Endometrial microvascular endothelial cells (primary cell): Measurements from ENCODE around the gene PRKCSH. TPM values are rescaled to one million over a fixed set of nuclear protein-coding genes. Genes with fewer than 3 reads are reported as not detected.
"Not testable (repeated sequence)": the region's sequence is repeated elsewhere in the genome, so short reads cannot be mapped to it uniquely, and the experiment has no call there.

Experiments
- in situ Hi-C: cut with HindIII; loops from 2 replicates; pipeline ENCODE4 v1.10.0; 2017; ENCODE audit warnings: low sequenced_read_pairs, low pct_unique_long_range_greater_than_20kb; ENCODE audit errors: inconsistent ontology term
- total RNA-seq: library from RNA; depleted of rRNA; stranded (reverse); fragments of >200 nt; gene quantifications from one replicate; pipeline ENCODE4 v1.2.3, GENCODE V29; 2015; ENCODE audit errors: inconsistent ontology term

Gene PRKCSH, protein sequence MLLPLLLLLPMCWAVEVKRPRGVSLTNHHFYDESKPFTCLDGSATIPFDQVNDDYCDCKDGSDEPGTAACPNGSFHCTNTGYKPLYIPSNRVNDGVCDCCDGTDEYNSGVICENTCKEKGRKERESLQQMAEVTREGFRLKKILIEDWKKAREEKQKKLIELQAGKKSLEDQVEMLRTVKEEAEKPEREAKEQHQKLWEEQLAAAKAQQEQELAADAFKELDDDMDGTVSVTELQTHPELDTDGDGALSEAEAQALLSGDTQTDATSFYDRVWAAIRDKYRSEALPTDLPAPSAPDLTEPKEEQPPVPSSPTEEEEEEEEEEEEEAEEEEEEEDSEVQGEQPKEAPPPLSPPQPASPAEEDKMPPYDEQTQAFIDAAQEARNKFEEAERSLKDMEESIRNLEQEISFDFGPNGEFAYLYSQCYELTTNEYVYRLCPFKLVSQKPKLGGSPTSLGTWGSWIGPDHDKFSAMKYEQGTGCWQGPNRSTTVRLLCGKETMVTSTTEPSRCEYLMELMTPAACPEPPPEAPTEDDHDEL
- 261 TPM for total RNA-seq

DNA sequence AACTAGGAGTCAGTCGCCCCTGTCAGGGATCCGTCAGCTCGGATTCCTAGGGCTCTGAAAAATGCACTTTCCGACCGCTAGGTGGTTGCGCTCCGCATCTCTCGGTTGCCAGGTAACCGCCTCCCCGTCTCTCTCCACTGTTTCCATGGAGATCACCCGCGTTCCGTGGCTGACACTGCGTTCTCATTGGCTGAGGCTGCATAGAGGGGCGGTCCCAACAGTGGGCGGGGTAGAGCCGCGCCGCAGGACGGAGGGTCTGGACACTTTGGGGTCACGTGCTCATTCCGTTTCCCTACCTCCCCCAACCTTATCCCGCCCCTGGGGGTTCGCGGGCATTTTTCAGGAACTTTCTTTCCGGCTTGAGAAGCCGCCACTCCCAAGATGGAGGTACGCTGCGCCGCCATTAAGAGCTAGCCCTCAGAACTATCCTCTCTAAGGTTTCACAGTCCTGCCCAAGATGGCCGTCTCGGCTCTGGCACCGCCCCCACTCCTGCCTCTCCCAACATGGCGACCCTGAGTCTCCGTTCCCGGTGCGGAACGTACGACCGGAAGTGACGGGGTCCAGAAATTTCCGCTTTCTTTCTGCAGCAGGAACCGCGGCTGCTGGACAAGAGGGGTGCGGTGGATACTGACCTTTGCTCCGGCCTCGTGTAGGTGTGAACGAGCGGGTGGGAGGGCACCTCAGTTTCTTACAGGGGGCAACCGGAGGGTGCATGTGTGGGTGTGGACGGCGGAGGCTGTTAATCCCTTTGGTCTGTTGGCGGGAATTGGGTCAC lies at the start of gene PRKCSH, which contains the start of gene ODAD3:
TSS of gene PRKCSH (plus strand) at position 579 of the 776 bp plus-strand sequence. CDS start 483 bp downstream, outside the sequence.
TSS of gene ODAD3 (minus strand) at position 65 of the 776 bp plus-strand sequence. CDS start 105 bp downstream, outside the sequence.
- in situ Hi-C loops: no loop called here

DNA sequence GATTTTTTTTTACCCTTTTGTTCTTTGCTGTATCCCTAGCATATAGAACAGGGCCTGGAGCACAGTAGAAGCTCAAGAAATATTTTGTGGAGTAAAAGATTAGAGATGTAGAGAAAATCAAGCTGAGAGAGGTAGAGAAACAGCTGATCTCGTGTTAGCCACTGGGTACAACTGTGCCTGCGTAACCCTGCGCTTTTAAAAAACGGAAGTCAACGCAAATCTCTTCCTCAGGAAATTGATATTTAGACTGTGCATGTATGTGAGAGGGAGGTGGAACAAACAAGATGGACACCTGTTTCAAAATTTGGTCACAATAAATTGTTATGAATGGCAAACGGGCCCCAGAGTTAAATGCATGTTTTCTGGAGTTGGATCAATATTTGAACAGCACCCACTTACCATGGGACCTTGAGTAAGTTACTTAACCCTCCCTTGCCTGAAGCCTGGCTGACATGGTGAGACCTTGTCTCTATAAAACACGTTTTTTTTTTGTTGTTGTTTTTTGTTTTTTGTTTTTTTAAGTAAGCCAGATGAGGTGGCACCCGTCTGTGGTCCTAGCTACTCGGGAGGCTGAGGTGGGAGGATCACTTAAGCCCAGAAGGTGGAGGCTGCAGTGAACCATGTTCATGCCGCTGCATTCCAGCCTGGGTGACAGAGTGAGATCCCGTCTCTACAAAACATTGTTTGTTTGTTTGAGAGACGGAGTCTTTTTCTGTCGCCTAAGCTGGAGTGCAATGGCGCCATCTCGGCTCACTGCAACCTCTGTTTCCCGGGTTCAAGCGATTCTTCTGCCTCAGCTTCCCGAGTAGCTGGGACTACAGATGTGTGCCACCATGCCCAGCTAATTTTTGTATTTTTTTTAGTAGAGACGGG lies 48.0 kb upstream of the PRKCSH start:
- in situ Hi-C loops: no loop called here

DNA sequence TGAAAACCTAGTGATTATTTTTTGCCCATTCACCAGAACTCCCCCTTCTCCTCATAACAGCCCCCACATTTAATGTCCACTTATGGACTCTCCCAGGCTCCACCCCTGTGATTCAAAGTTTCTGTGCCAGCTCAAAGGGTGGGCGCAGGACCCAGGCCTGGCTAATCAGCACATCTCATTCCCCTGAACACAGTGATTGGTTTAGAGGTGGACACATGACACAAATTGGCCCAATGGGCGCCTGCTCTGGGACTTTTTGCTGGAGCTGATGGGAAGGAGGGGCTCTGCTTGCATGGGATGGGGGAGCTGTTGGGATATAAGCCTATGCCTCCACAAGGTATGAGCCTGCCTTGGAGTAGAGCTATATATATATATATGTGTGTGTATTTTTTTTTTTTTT lies 45.1 kb upstream of the PRKCSH start:
- in situ Hi-C loops: no loop called here

DNA sequence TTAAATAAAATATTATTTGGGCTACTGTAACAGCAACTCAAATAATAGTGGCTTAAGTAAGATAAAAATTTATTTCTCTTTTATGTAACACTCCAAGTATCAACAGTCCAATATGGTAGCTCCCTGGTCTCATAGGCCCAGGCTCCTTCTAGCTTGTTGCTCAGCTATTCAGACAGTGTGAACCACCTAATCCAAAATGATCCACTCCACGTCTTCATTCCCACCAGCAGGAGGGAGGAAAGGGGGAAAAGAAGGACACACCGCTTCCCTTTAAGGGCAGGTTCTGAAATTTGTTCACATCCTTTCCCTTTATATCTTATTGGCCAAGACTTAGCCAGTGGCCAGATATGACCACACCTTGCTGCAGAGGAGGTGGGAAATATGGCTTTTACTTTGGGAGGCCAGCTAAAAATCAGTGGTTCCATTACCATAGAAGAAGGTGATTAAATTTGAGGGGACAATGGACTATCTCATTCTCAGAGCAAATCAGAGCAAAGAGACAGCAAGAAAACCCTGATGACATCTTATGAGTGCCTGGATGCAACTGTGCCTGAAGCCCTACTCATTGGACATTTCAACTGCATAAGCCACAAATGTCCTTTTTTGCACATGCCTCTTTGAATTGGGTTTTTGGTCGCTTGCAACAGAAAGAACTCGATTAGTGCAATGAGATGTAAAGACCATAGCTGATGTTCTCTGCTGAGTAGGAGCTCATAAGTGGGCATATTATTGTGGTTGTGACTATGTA lies 44.3 kb upstream of the PRKCSH start:
- in situ Hi-C loops: no loop called here

DNA sequence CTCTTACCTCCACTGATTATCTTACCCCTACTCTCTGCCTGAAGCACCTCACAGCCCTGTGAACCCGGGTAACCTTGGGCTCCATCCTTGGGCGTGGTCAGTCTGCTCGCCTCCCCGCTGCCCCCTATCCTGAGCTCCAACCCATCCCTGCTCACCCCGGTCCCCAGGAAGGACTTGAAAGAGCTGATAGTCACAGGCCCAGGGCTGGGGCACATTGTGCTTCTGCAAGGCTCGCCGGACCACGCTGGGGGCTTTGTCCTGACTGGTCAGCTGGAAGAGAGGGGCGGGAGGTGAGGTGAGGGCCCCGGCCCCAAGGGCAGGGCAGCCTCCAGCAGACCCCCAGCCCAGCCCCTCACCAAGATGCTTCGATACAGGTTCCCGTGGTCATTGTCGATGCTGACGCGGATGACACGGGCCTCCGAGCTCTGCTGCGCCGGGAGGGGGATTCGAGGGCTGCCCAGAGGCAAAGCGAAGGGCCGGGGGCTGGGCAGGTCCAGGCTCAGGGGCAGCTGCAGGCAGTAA lies 38.3 kb upstream of the PRKCSH start:
- in situ Hi-C loops: no loop called here

DNA sequence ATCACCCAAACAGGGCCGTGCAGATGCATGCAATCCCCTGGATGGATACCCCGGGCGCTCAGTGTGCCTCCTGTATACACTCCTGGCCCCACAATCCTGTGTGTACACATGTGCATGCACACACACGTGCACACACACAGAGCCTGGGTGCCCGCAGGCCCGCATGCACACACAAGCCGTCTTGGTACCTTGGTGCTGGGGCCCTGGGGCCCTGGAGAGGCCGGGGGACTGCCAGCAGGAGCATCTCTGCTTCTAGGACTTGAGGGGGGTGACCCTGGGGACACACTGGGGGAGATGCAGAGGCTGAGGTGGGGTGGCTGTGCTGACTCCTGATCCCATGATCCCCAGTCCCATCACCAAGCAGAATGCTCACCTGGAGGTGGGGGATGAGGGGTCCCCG lies 35.8 kb upstream of the PRKCSH start:
- in situ Hi-C loops: no loop called here

DNA sequence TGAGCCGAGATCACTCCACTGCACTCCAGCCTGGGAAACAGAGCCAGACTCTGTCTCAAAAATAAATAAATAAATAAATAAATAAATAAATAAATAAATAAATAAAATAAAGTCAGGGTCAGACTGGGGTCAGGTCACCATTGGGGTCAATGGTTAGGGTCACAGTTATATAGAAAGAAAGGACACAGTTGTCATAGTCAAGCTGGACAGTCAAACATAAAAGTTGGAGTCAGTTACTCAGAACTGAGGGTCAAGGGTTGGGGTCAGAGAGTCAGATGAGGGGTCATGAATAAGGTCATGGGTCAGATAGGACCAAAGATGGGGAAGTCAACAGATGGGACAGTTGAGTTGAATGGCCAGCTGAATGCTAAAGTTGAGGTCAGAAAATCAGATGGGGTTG lies 34.6 kb upstream of the PRKCSH start:
- in situ Hi-C loops: no loop called here

DNA sequence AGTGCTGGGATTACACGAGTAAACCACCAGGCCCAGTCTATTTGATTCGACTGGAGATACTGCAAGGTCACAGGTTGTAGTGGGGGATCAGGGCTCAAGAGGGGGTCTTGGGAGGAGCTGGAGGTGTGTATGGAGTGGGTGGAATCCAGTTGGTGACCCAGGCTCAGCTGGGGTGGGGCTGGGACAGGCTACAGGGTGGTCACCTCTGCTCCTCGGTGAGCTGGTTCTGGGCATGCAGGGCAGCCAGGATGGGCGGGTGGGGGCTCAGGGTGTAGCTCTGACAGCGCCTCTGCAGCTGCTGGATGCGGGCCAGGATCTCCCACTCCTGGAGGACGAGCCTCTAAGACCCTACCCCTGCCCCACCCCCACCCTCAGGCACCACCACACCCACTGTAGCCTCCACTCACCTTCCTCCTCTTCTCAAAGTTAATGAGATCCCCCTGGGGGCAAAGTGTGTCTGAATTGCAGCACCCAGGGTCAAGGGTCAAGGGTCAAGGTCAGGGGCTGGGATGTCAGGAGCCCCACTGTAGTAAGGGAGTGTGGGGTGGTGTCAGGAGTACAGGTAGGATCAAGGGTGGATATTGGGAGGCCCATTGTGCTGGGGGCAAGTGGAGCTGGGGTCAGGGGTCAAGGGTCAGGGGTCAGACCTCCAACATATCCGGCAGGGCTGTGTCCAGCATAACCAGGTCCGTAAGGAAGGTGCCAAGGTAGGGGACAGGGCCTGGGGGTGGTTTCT lies 33.5 kb upstream of the PRKCSH start:
- in situ Hi-C loops: no loop called here

DNA sequence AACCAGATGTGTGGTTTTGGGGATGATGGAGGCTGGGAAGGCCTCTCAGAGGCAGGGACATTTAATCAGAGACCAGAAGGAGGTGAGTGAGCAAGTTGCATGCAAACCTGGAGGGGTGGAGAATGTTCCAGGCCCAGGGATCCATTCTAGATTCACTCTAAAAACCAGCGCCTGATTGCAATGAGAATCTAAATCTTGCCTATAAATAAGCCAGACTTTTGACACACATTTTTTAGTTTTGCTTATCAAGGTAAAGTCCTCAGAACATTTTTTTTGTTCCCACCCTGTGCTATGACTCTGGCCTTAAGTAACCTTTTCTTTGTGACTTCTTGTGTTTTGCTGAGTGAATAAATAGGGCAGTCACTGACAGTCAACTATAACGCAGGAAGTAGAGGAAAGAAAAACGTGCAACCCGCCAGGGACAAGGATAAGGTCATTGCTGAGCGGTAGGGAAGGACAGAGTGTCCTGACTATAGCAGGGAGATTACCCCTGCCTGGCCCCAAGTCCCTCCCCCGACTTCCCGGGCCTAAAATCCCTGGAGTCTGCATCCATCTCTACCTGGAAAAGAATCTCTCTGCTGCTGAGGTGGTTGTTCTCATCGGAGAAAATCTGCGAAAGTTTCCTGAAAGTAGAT lies 30.7 kb upstream of the PRKCSH start:
- in situ Hi-C loops: no loop called here

DNA sequence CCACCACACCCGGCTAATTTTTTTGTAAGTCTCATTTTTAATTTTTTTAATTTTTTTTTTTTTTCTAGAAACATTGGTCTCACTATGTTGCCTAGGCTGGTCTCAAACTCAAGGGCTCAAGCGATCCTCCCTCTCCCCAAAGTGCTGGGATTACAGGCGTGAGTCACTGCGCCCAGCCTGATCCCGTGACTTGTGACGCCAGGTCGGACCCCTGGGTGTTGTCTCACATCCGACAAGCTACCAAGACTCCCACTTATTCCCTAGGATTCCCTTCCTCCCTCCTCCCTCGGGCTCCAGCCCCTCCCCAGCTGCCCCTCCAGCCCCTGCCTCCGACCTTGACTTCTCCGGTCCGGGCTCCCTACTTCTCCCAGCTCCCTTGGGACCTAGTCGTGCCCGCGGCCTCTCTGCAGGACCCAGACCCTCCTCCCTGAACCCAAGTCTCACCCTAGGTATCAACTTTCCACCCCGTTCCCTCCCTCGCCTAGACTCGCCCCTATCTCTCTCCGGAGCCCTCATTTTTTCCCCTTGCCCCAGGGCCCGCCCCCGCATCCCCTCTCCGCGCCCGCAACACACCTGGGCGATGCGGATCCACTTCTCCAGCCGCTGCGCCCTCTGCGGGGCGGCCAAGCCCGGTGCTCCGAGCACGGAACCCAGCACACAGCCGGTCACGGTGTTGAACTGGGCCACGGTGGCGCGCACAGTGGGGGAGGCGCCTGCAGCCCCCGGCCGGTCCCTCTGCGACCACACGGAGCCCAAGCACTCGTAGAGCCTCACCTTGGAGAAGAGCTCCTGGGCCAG lies 29.4 kb upstream of the PRKCSH start:
- in situ Hi-C loops: no loop called here

DNA sequence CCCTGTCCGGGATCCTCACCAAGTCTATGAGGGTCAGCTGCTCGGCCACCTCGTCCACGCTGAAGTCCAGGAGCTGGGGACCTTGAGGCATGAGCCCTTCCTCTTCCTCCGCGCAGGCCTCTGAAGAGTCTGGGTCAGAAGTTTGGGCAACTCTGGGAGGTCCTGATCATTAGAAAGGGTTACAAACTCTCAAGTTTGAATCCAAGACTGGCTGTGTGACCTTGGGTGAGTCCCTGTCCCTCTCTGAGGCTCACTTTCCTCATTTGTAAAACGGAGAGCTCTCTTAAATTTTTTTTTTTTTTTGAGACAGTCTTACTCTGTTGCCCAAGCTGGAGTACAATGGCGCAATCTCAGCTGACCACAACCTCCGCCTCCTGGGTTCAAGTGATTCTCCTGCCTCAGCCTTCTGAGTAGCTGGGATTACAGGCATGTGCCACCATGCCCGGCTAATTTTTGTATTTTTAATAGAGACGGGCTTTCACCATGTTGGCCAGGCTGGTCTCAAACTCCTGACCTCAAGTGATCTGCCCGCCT lies 28.7 kb upstream of the PRKCSH start:
- in situ Hi-C loops: not testable (repeated sequence)

DNA sequence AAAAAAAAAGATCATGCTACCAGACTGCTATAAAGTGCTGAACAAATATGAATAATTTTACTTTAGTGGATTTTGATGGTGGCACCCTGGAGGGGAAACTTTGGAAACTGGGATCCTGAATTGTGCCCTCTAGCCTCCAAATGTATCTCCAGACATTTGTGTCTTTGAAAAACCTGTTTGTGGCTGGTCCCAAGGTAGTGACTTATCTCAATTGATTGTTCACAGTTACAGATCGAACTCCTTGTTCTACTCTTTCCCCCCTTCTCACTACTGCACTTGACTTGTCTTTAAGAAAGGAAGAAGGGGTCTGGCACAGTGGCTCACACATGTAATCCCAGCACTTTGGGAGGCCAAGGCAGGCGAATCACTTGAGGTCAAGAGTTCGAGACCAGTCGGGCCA lies 26.8 kb upstream of the PRKCSH start:
- in situ Hi-C loops: no loop called here

DNA sequence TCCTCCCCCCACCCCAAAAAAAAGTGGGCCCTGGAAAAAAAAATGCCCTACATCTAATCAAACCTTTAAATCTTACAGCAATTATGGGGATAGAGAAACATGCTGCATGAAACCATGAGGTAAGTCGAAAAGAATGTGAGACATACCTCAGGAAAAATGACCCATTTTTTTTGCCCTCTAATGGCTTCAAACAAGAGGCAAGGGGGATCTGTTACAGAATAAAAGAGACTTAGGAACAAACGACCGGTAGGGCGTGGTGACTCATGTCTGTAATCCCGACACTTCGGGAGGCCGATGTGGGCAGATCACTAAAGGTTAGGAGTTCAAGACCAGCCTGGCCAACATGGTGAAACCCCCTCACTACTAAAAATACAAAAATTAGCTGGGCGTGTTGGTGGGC lies 24.8 kb upstream of the PRKCSH start:
- in situ Hi-C loops: no loop called here

DNA sequence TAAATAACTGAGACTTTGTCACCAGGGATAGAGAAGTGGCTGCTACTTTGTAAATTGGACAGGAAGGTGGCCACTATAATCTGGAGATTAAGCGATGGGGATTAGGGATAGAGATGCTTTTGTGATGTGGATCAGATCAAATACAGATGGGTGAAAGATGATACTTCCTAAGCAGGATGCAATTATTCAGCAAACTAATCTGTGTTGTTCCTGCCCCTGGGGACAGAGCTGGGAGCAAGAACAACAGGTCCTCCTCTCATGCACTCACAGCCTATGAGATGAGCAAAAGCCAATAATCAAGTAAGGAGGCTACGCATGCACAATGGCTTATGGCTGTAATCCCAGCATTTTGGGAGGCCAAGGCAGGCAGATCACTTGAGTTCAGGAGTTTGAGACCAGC lies 20.9 kb upstream of the PRKCSH start:
- in situ Hi-C loops: no loop called here

DNA sequence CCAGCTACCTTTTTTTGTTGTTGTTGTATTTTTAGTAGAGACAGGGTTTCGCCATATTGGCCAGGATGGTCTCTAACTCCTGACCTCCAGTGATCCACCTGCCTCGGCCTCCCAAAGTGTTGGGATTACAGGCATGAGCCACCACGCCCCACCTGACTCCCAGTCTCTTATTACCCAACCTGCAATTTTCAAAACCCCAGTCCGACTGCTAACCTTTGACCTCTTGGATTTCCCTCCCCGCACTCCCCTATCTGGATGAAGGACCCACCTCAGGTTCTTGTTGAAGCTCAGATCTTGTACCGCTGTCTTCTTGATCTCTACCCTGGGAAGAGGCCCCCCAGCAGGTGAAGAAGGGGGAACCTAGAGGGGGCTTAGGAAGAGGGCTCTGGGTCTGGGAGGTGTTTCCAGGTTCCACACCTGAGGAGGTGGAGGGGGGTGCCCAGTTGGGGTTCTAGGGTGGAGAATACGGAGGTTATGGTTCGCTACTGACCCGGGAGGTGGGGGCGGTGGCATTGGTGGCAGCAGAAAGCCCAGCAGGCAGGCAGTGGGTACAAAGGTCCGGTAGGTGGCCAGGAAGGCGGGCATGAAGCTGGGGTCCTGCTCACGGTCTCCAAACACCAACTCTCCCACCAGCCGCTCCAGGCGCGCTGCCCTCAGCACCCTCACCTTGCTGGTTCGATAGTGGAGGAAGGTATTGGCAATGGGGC lies 18.9 kb upstream of the PRKCSH start:
- in situ Hi-C loops: no loop called here
